NK-92 (cell line): Measurements from ENCODE around the gene UNC13B.
"Not testable (repeated sequence)": the region's sequence is repeated elsewhere in the genome, so short reads cannot be mapped to it uniquely, and the experiment has no call there.

Experiments used
- DNase-seq: peaks from one replicate; lab custom pipeline; 2025; ENCODE audit not compliant: unreplicated experiment; lab: John Stamatoyannopoulos, UW

The UNC13B gene

GRCh38 chr9:35364817-35365585 is 203.2 kb downstream of the UNC13B start:
- DNase-seq = no peak

- no peak for DNase-seq
Observed at GRCh38 chr9:35366627-35367026, 204.8 kb downstream of the UNC13B start.

- DNase-seq = no peak
Observed at GRCh38 chr9:35367451-35367850, 205.6 kb downstream of the UNC13B start.

GRCh38 chr9:35370241-35370640 is 208.4 kb downstream of the UNC13B start:
- no peak for DNase-seq

- no peak for DNase-seq
Observed at GRCh38 chr9:35374436-35374835, 212.6 kb downstream of the UNC13B start.

GRCh38 chr9:35374910-35375309 is 213.1 kb downstream of the UNC13B start:
- DNase-seq = no peak

- no peak for DNase-seq
Observed at GRCh38 chr9:35380039-35380438, 218.2 kb downstream of the UNC13B start.

- DNase-seq = no peak
Observed at GRCh38 chr9:35380619-35381018, 218.8 kb downstream of the UNC13B start.

- DNase-seq = no peak
Observed at GRCh38 chr9:35385042-35385441, 223.2 kb downstream of the UNC13B start.

- DNase-seq = no peak
Observed at GRCh38 chr9:35395076-35395705, 233.4 kb downstream of the UNC13B start.

- no peak for DNase-seq
Observed at GRCh38 chr9:35395706-35396101, 233.9 kb downstream of the UNC13B start.

- DNase-seq = no peak
Observed at GRCh38 chr9:35396560-35397215, 234.9 kb downstream of the UNC13B start.

- DNase-seq = no peak
Observed at GRCh38 chr9:35397216-35397698, 235.4 kb downstream of the UNC13B start.

- DNase-seq = no peak
Observed at GRCh38 chr9:35397923-35398322, 236.1 kb downstream of the UNC13B start.

- no peak for DNase-seq
Observed at GRCh38 chr9:35398651-35399335, 237.0 kb downstream of the UNC13B start.

- DNase-seq = no peak
Observed at GRCh38 chr9:35404865-35405264, 243.1 kb downstream of the UNC13B start.

GRCh38 chr9:35406183-35406959 is 244.6 kb downstream of the UNC13B start:
- DNase-seq = no peak

- DNase-seq = no peak
Observed at GRCh38 chr9:35407846-35408245, 246.0 kb downstream of the UNC13B start.

GRCh38 chr9:35409434-35409833 is 247.6 kb downstream of the UNC13B start:
- DNase-seq = not testable (repeated sequence)

- no peak for DNase-seq
Observed at GRCh38 chr9:35414889-35415288, 253.1 kb downstream of the UNC13B start.
